IMR-90 (cell line): Measurements from ENCODE around the gene HYDIN. TPM values are rescaled to one million over a fixed set of nuclear protein-coding genes. Genes with fewer than 3 reads are reported as not detected.

Experiments used
- ATAC-seq: fragments of 200-7000 bp; cut with Tn5 transposase; 2 replicates; pipeline ENCODE4 v1.9.1; 2020; ENCODE audit warnings: low read depth, mild to moderate bottlenecking, moderate library complexity
- BruUV-seq: library from RNA; stranded (reverse); fragments of 400-500 nt; replicated peaks from 2 replicates; lab custom pipeline; 2021; lab: Mats Ljungman, UMichigan
- CTCF ChIA-PET: fragments of 300-600 bp; formaldehyde crosslinking; extraction: SDS; loops from one replicate; lab custom pipeline; 2021; ENCODE audit warnings: antibody characterized with exemption; lab: Yijun Ruan, JAX
- POLR2A ChIA-PET: fragments of 300-600 bp; sonication (Branson Sonifier 250); formaldehyde crosslinking; loops from one replicate; lab custom pipeline; 2022; ENCODE audit warnings: antibody characterized with exemption; ENCODE audit not compliant: unreplicated experiment; lab: Charles Lee
- DNase-seq: peaks from one replicate; pipeline ENCODE4 v3.0.0; 2013
- H2AFZ ChIP-seq: replicated peaks from 2 replicates; pipeline ENCODE3; 2013; ENCODE audit warnings: low read length, mild to moderate bottlenecking; ENCODE audit not compliant: poor library complexity
- H2AK5ac ChIP-seq: 2 replicates; pipeline ENCODE4 v1.6.1; 2013; ENCODE audit warnings: low read depth, low read length, inconsistent platforms
- H2AK9ac ChIP-seq: replicated peaks from 2 replicates; pipeline ENCODE3; 2013; ENCODE audit warnings: mild to moderate bottlenecking, low read depth, low read length, moderate library complexity; ENCODE audit not compliant: poor library complexity
- H2BK120ac ChIP-seq: 2 replicates; pipeline ENCODE4 v1.6.1; 2013; ENCODE audit warnings: low read depth, low read length, inconsistent platforms
- H2BK15ac ChIP-seq: 3 replicates; pipeline ENCODE4 v1.6.1; 2013; ENCODE audit warnings: low read depth, low read length, inconsistent platforms
- H2BK20ac ChIP-seq: 2 replicates; pipeline ENCODE4 v1.6.1; 2013; ENCODE audit warnings: low read depth, mild to moderate bottlenecking, inconsistent platforms, low read length, moderate library complexity
- H2BK5ac ChIP-seq: 2 replicates; pipeline ENCODE4 v1.6.1; 2013; ENCODE audit warnings: mild to moderate bottlenecking, low read depth, low read length, inconsistent platforms; ENCODE audit not compliant: poor library complexity, severe bottlenecking
- H3K14ac ChIP-seq: replicated peaks from 2 replicates; pipeline ENCODE4 v1.6.1; 2013; ENCODE audit warnings: low read depth, low read length, inconsistent platforms
- H3K18ac ChIP-seq: 2 replicates; pipeline ENCODE4 v1.6.1; 2013; ENCODE audit warnings: low read depth, low read length, control low read depth
- H3K23ac ChIP-seq: 2 replicates; pipeline ENCODE4 v1.6.1; 2013; ENCODE audit warnings: low read depth, low read length, inconsistent platforms
- H3K27ac ChIP-seq: 2 replicates; pipeline ENCODE4 v1.5.1; 2013; ENCODE audit warnings: mild to moderate bottlenecking, control low read depth, low read length; ENCODE audit not compliant: insufficient read depth
- H3K27me3 ChIP-seq: 2 replicates; pipeline ENCODE4 v1.6.1; 2013; ENCODE audit warnings: low read length; ENCODE audit not compliant: control insufficient read depth, insufficient read depth
- H3K36me3 ChIP-seq: 2 replicates; pipeline ENCODE4 v1.6.1; 2013; ENCODE audit warnings: low read length, mixed read lengths; ENCODE audit not compliant: control insufficient read depth, insufficient read depth
- H3K4ac ChIP-seq: 2 replicates; pipeline ENCODE4 v1.6.1; 2013; ENCODE audit warnings: low read depth, low read length, inconsistent platforms
- H3K4me1 ChIP-seq: 2 replicates; pipeline ENCODE4 v1.6.1; 2013; ENCODE audit warnings: low read length, mixed read lengths; ENCODE audit not compliant: control insufficient read depth, insufficient read depth
- H3K4me2 ChIP-seq: 2 replicates; pipeline ENCODE4 v1.6.1; 2013; ENCODE audit warnings: low read depth, mild to moderate bottlenecking, control low read depth, low read length, moderate library complexity
- H3K4me3 ChIP-seq: 2 replicates; pipeline ENCODE4 v1.5.1; 2013; ENCODE audit warnings: low read depth, mild to moderate bottlenecking, control low read depth, low read length, moderate library complexity; ENCODE audit not compliant: insufficient read depth
- H3K56ac ChIP-seq: 2 replicates; pipeline ENCODE4 v1.6.1; 2013; ENCODE audit warnings: low read length, inconsistent platforms; ENCODE audit not compliant: insufficient read depth; ENCODE audit errors: extremely low read depth
- H3K79me1 ChIP-seq, 2 experiments: 2 replicates each; pipeline ENCODE4 v1.6.1; 2013; ENCODE audit warnings: low read length in 2 of 2, inconsistent platforms in 1 of 2, low read depth in 1 of 2
- H3K9ac ChIP-seq: 2 replicates; pipeline ENCODE4 v1.6.1; 2013; ENCODE audit warnings: low read depth, low read length, control low read depth
- H3K9me1 ChIP-seq: 2 replicates; pipeline ENCODE4 v1.6.1; 2013; ENCODE audit warnings: low read length, inconsistent platforms; ENCODE audit not compliant: insufficient read depth
- H3K9me3 ChIP-seq: 2 replicates; pipeline ENCODE4 v1.6.1; 2013; ENCODE audit warnings: low read length; ENCODE audit not compliant: control insufficient read depth, insufficient read depth
- H4K20me1 ChIP-seq: 2 replicates; pipeline ENCODE4 v1.6.1; 2013; ENCODE audit warnings: low read length, inconsistent platforms; ENCODE audit not compliant: insufficient read depth
- H4K5ac ChIP-seq: 2 replicates; pipeline ENCODE4 v1.6.1; 2013; ENCODE audit warnings: mild to moderate bottlenecking, low read depth, low read length, control low read depth
- H4K8ac ChIP-seq, 2 experiments: 2 replicates each; pipeline ENCODE4 v1.6.1; 2013; ENCODE audit warnings: low read depth in 2 of 2, low read length in 2 of 2, control low read depth in 1 of 2, inconsistent platforms in 1 of 2
- H4K91ac ChIP-seq: 2 replicates; pipeline ENCODE4 v1.6.1; 2013; ENCODE audit warnings: low read depth, low read length, inconsistent platforms; ENCODE audit not compliant: insufficient read depth
- BHLHE40 ChIP-seq: fragments of 150-350 bp; IDR thresholded peaks from 2 replicates; pipeline ENCODE4 v1.6.1; 2016; ENCODE audit warnings: mild to moderate bottlenecking, low read depth, low read length
- CEBPB ChIP-seq: IDR thresholded peaks from 2 replicates; pipeline ENCODE4 v1.6.1; 2012; ENCODE audit warnings: low read depth, low read length, improper control_type of control experiment
- CHD1 ChIP-seq: IDR thresholded peaks from 2 replicates; pipeline ENCODE4 v1.6.1; 2012; ENCODE audit warnings: low read depth, low read length, improper control_type of control experiment
- CTCF ChIP-seq: conservative IDR thresholded peaks from 2 replicates; pipeline ENCODE4 v1.5.1; 2012; ENCODE audit warnings: mild to moderate bottlenecking, low read depth, low read length, improper control_type of control experiment
- ELK1 ChIP-seq: fragments of 150-350 bp; IDR thresholded peaks from 2 replicates; pipeline ENCODE4 v1.6.1; 2016; ENCODE audit warnings: low read depth, mild to moderate bottlenecking, low read length, moderate library complexity, borderline replicate concordance
- FOS ChIP-seq: fragments of 150-350 bp; IDR thresholded peaks from 2 replicates; pipeline ENCODE4 v1.6.1; 2016; ENCODE audit warnings: low read depth, low read length
- MAFK ChIP-seq: IDR thresholded peaks from 2 replicates; pipeline ENCODE4 v1.6.1; 2012; ENCODE audit warnings: low read depth, low read length, improper control_type of control experiment
- MAZ ChIP-seq: IDR thresholded peaks from 2 replicates; pipeline ENCODE4 v1.6.1; 2012; ENCODE audit warnings: low read depth, mild to moderate bottlenecking, low read length, improper control_type of control experiment, moderate library complexity, borderline replicate concordance
- MXI1 ChIP-seq: IDR thresholded peaks from 2 replicates; pipeline ENCODE4 v1.6.1; 2012; ENCODE audit warnings: low read depth, mild to moderate bottlenecking, low read length, moderate library complexity, borderline replicate concordance
- NFE2L2 ChIP-seq: fragments of 150-350 bp; IDR thresholded peaks from 2 replicates; pipeline ENCODE4 v1.6.1; 2016; ENCODE audit warnings: low read depth, mild to moderate bottlenecking, low read length
- POLR2A ChIP-seq: IDR thresholded peaks from 2 replicates; pipeline ENCODE4 v1.6.1; 2012; ENCODE audit warnings: mild to moderate bottlenecking, low read depth, low read length
- RAD21 ChIP-seq: IDR thresholded peaks from 2 replicates; pipeline ENCODE4 v1.6.1; 2012; ENCODE audit warnings: low read length, improper control_type of control experiment
- RCOR1 ChIP-seq: IDR thresholded peaks from 2 replicates; pipeline ENCODE4 v1.6.1; 2012; ENCODE audit warnings: mild to moderate bottlenecking, low read length, improper control_type of control experiment; ENCODE audit not compliant: insufficient replicate concordance
- RFX5 ChIP-seq: IDR thresholded peaks from 2 replicates; pipeline ENCODE4 v1.8.0; 2012; ENCODE audit warnings: low read depth, mild to moderate bottlenecking, low read length, moderate library complexity
- SMC3 ChIP-seq: fragments of 150-350 bp; IDR thresholded peaks from 2 replicates; pipeline ENCODE4 v1.6.1; 2016; ENCODE audit warnings: low read depth, mild to moderate bottlenecking, antibody characterized with exemption, low read length, moderate library complexity
- WGBS, 2 experiments: methylation state at CpG; one replicate each; pipeline versions ENCODE4 v1.1.5 to v1.1.7; 2013; ENCODE audit warnings: missing lambda C conversion rate in 2 of 2; ENCODE audit not compliant: insufficient read length in 1 of 2; ENCODE audit errors: extremely low coverage in 2 of 2; 5-methylcytosine and 5-hydroxymethylcytosine counted together
- dilution Hi-C: fragments of 300-500 bp; cut with HindIII; formaldehyde crosslinking; loops from one replicate; pipeline ENCODE4 v1.14.3; 2018; ENCODE audit warnings: low sequenced_read_pairs; ENCODE audit not compliant: unreplicated experiment
- in situ Hi-C: fragments of 300-500 bp; cut with MboI; formaldehyde crosslinking; loops from 3 replicates; pipeline ENCODE4 v1.14.3; 2019; ENCODE audit warnings: low sequenced_read_pairs, inconsistent platforms, mixed read lengths
- intact Hi-C: fragments of 100-400 bp; cut with micrococcal nuclease; formaldehyde crosslinking; loops from 2 replicates; pipeline ENCODE4 v1.10.0; 2022
- polyA plus RNA-seq, 3 experiments: library from polyadenylated mRNA; depleted of rRNA; stranded (reverse); fragments of >200 nt; gene quantifications; 2 replicates each; pipeline ENCODE4 v1.2.3, GENCODE V29; 2012; ENCODE audit warnings: low replicate concordance in 1 of 3
- total RNA-seq: library from RNA; depleted of rRNA; stranded (reverse); fragments of >200 nt; gene quantifications from 2 replicates; pipeline ENCODE4 v1.2.3, GENCODE V29; 2012
- TF ChIP-seq, protein P1 (sequence below): fragments of 150-350 bp; IDR thresholded peaks from 2 replicates; pipeline ENCODE4 v1.6.1; 2017; ENCODE audit warnings: mild to moderate bottlenecking, antibody characterized with exemption, low read length, low read depth

The HYDIN gene
- total and polyA plus RNA-seq, 2 of the 4 experiments (the other 2 are of a cell fraction), result 0.18 to 0.27 TPM

- no peak overlapping the region for H3K4ac ChIP-seq
- no peak overlapping the region for H2BK15ac ChIP-seq
- no peak overlapping the region for H4K5ac ChIP-seq
- no peak overlapping the region for H4K91ac ChIP-seq
- H3K27ac ChIP-seq, result no peak overlapping the region
- no peak overlapping the region for H3K23ac ChIP-seq
- no peak overlapping the region for H3K4me2 ChIP-seq
- ATAC-seq, result no peak
- H2BK5ac ChIP-seq, result no peak overlapping the region
- H3K9ac ChIP-seq, result no peak overlapping the region
- in situ Hi-C loops (no loop called here), intact Hi-C loops (no loop called here), dilution Hi-C loops (no loop called here)
- H2AK5ac ChIP-seq, result no peak overlapping the region
- DNase-seq, result no peak
- H3K4me1 ChIP-seq, result no peaks in the 10 kb centered on the region
- H3K79me1 ChIP-seq, result no peaks in the 10 kb centered on the region
- no peak overlapping the region for H2BK120ac ChIP-seq
- BruUV-seq, result no TSS peak
- H4K8ac ChIP-seq, result no peak overlapping the region
- no peaks in the 10 kb centered on the region for H3K27me3 ChIP-seq
- H3K56ac ChIP-seq, result no peak overlapping the region
- no peak overlapping the region for H3K4me3 ChIP-seq
- H4K20me1 ChIP-seq, result no peaks in the 10 kb centered on the region
- no peaks in the 10 kb centered on the region for H3K36me3 ChIP-seq
- H3K9me3 ChIP-seq, result no peaks in the 10 kb centered on the region
- H3K18ac ChIP-seq, result no peak overlapping the region
- H3K14ac ChIP-seq, result no peak overlapping the region
- ChIA-PET POLR2A (no interaction called here), CTCF (no interaction called here)
- H2BK20ac ChIP-seq, result no peak overlapping the region
- no CpG with 5 or more reads among the region's 6 CpGs for WGBS, 2 experiments
- TF ChIP-seq CTCF (no peak), POLR2A (no peak), CEBPB (no peak), MAFK (no peak), RCOR1 (no peak), MXI1 (no peak), NFE2L2 (no peak), RFX5 (no peak), ELK1 (no peak), FOS (no peak), CHD1 (no peak), RAD21 (no peak), SMC3 (no peak), BHLHE40 (no peak), MAZ (no peak)
- TF ChIP-seq, protein P1, sequence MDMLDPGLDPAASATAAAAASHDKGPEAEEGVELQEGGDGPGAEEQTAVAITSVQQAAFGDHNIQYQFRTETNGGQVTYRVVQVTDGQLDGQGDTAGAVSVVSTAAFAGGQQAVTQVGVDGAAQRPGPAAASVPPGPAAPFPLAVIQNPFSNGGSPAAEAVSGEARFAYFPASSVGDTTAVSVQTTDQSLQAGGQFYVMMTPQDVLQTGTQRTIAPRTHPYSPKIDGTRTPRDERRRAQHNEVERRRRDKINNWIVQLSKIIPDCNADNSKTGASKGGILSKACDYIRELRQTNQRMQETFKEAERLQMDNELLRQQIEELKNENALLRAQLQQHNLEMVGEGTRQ, result no peak
- H3K9me1 ChIP-seq, result no peaks in the 10 kb centered on the region
- H2AK9ac ChIP-seq, result no peak overlapping the region
- no peak overlapping the region for H2AFZ ChIP-seq
Observed at GRCh38 chr16:71172481-71173207, 57.9 kb downstream of the HYDIN start.
